Natural killer cell (primary cell): ENCODE results near the gene CENPQ. TPM values are rescaled to one million over a fixed set of nuclear protein-coding genes. Genes with fewer than 3 reads are reported as not detected.
A peak's percentile ranks its signal among the peaks of the same experiment; 100 is the strongest.

Source experiments
- ATAC-seq, 3 donors: fragments of 150-1000 bp in 2 of 3; fragments of 200-7000 bp in 1 of 3; cut with Tn5 transposase; 1 replicate in 1 of 3; 2 replicates in 2 of 3; pipeline ENCODE4 v1.10.0; 2021; ENCODE audit warnings: mild to moderate bottlenecking in 2 of 3, moderate library complexity in 2 of 3
- DNase-seq, 2 donors: peaks; one replicate each; pipeline versions ENCODE4 v3.0.0 to v3.0.0-alpha.2; 2013 to 2021; ENCODE audit warnings: mixed read lengths in 1 of 2
- H3K27ac ChIP-seq: one replicate; pipeline ENCODE4 v1.5.1; 2013; ENCODE audit warnings: mild to moderate bottlenecking, low read length
- H3K27me3 ChIP-seq: one replicate; pipeline ENCODE4 v1.6.1; 2013; ENCODE audit warnings: low read length; ENCODE audit not compliant: control insufficient read depth, insufficient read depth
- H3K36me3 ChIP-seq: one replicate; pipeline ENCODE4 v1.6.1; 2013; ENCODE audit warnings: low read length; ENCODE audit not compliant: control insufficient read depth, insufficient read depth
- H3K4me1 ChIP-seq: one replicate; pipeline ENCODE4 v1.6.1; 2013; ENCODE audit warnings: low read length; ENCODE audit not compliant: control insufficient read depth, insufficient read depth
- H3K4me3 ChIP-seq: one replicate; pipeline ENCODE4 v1.5.1; 2013; ENCODE audit warnings: low read length
- H3K9me3 ChIP-seq: one replicate; pipeline ENCODE4 v1.6.1; 2013; ENCODE audit warnings: low read length; ENCODE audit not compliant: control insufficient read depth, insufficient read depth
- H3K27ac Mint-ChIP-seq, 2 donors: one replicate each; pipeline ENCODE4 v1.8.0; 2022; ENCODE audit warnings: mild to moderate bottlenecking in 2 of 2, mixed read lengths in 2 of 2, moderate library complexity in 1 of 2
- H3K27me3 Mint-ChIP-seq, 2 donors: one replicate each; pipeline ENCODE4 v1.8.0; 2022; ENCODE audit warnings: low read depth in 2 of 2, mixed read lengths in 2 of 2
- H3K36me3 Mint-ChIP-seq: one replicate; pipeline ENCODE4 v1.8.0; 2022; ENCODE audit warnings: mixed read lengths
- H3K4me1 Mint-ChIP-seq, 2 donors: one replicate each; pipeline ENCODE4 v1.8.0; 2022; ENCODE audit warnings: mixed read lengths in 2 of 2
- H3K4me3 Mint-ChIP-seq: one replicate; pipeline ENCODE4 v1.8.0; 2022; ENCODE audit warnings: mild to moderate bottlenecking, moderate library complexity, mixed read lengths
- H3K9me3 Mint-ChIP-seq, 2 donors: one replicate each; pipeline ENCODE4 v1.8.0; 2022; ENCODE audit warnings: mixed read lengths in 2 of 2
- WGBS: methylation state at CpG from one replicate; pipeline ENCODE4 v1.1.7; 2013; ENCODE audit warnings: missing lambda C conversion rate; ENCODE audit not compliant: insufficient coverage; 5-methylcytosine and 5-hydroxymethylcytosine counted together
- intact Hi-C: fragments of 100-400 bp; cut with micrococcal nuclease; formaldehyde crosslinking; loops from one replicate; pipeline ENCODE4 v1.14.2; 2022
- total RNA-seq, 4 donors: library from RNA; stranded (reverse); fragments of 120-200 nt in 1 of 4; gene quantifications; one replicate each; pipeline versions ENCODE4 v1.2.3 to v1.2.4, GENCODE V29; 2013 to 2022
- TF ChIP-seq, protein P1 (sequence below): fragments of 200-600 bp; IDR thresholded peaks from one replicate; pipeline ENCODE4 v1.8.0; 2022; ENCODE audit warnings: antibody characterized with exemption

The CENPQ gene, protein sequence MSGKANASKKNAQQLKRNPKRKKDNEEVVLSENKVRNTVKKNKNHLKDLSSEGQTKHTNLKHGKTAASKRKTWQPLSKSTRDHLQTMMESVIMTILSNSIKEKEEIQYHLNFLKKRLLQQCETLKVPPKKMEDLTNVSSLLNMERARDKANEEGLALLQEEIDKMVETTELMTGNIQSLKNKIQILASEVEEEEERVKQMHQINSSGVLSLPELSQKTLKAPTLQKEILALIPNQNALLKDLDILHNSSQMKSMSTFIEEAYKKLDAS
- total RNA-seq: 1 to 10 TPM; 1.5 to 3.2 (median 1.6) TPM
- 8.6 TPM for total RNA-seq (2013)

DNA sequence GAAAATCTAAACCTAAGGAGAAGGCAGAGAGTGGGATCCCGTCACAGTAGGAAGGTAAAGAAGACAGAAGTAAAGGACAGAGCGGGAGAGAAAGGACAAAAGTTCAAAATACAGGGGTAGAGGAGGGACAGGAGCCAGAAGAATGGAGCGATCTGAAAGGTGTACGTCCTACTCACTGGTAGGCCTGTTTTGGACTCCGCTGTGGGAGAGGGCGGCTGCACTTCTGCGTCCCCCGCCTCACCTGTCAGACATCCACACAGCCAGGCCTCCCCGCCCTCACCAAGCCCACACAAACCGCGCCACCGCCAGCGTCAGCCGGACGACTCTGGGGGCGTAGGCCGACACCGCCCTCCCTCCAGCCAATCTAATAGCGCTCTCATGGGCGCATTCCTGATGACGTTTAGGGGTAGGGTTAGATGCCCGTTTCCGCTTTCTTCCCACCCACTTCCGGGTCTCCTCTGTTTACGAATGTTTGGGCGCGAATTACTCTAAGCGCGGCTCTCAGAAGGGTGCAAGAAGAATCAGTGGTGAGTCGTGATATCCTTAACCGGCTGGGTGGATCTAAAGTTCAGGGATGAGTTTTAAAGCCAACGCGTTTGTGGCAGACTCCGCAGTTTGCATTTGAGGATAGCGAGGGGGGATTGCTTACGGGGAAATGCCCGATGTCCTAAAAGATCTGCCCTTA, at the start of gene CENPQ, which contains the start of gene MMUT:
CENPQ (plus strand) TSS at position 444 of the 685 bp plus-strand sequence. CDS start 6,807 bp downstream, outside the sequence.
MMUT (minus strand) TSS at position 327 of the 685 bp plus-strand sequence. CDS start 3,787 bp downstream, outside the sequence.
- H3K9me3 Mint-ChIP-seq: no peaks in the 10 kb centered on the region
- Histone ChIP-seq H3K9me3 (no peaks in the 10 kb centered on the region), H3K4me1 (peaks cover 12% of the 10 kb centered on the region), H3K36me3 (peaks cover 4% of the 10 kb centered on the region), H3K27me3 (no peaks in the 10 kb centered on the region), H3K4me3 (peak within 1 kb of the TSS; percentile 72), H3K27ac (peak within 1 kb of the TSS; percentile 87)
- 0% methylated on average over 37 of the region's 37 CpGs for WGBS
- DNase-seq: peak; percentile 82 to 95
- H3K27ac Mint-ChIP-seq: peak within 1 kb of the TSS; percentile 93 to 97
- ATAC-seq: peak; percentile 96 to 98 (median 98)
- no peaks in the 10 kb centered on the region for H3K27me3 Mint-ChIP-seq
- intact Hi-C loops: no loop called here
- H3K36me3 Mint-ChIP-seq: no peaks in the 10 kb centered on the region
- TF ChIP-seq, protein P1, sequence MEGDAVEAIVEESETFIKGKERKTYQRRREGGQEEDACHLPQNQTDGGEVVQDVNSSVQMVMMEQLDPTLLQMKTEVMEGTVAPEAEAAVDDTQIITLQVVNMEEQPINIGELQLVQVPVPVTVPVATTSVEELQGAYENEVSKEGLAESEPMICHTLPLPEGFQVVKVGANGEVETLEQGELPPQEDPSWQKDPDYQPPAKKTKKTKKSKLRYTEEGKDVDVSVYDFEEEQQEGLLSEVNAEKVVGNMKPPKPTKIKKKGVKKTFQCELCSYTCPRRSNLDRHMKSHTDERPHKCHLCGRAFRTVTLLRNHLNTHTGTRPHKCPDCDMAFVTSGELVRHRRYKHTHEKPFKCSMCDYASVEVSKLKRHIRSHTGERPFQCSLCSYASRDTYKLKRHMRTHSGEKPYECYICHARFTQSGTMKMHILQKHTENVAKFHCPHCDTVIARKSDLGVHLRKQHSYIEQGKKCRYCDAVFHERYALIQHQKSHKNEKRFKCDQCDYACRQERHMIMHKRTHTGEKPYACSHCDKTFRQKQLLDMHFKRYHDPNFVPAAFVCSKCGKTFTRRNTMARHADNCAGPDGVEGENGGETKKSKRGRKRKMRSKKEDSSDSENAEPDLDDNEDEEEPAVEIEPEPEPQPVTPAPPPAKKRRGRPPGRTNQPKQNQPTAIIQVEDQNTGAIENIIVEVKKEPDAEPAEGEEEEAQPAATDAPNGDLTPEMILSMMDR: no peak
- peaks cover 40 to 53% of the 10 kb centered on the region in 2 donors for H3K4me1 Mint-ChIP-seq
- peak within 1 kb of the TSS; percentile 98 for H3K4me3 Mint-ChIP-seq

DNA sequence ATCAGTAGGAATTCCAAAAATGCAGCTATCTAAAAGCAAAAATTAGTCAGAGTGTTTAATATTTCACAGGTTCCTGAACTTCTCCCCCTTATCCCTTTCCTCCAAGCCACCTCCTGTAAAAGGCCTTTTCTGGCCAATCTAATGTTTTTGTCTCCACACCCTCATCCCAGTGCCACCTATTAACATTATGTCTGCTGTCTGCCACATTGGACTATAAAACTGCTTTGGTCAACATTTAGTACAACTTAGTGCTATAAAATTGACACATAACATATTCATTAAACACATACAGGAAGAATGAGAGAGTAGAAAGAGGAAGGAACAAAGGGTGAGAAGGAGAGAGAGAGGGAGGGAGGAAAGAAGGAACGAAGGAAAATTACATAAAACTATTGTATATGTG, 47.8 kb upstream of the CENPQ start:
- WGBS: 33% methylated on average over 1 of the region's 1 CpG
- intact Hi-C loops: no loop called here
- Mint-ChIP-seq H3K9me3 (peaks cover 0 to 2% of the 10 kb centered on the region in 2 donors), H3K27me3 (peaks cover 0 to 12% of the 10 kb centered on the region in 2 donors), H3K27ac (no peak overlapping the region), H3K36me3 (no peaks in the 10 kb centered on the region), H3K4me1 (no peaks in the 10 kb centered on the region), H3K4me3 (no peak overlapping the region)
- no peak overlapping the region for H3K4me3 ChIP-seq
- no peaks in the 10 kb centered on the region for H3K9me3 ChIP-seq
- no peak for DNase-seq
- TF ChIP-seq, protein P1: no peak
- no peak for ATAC-seq
- H3K27me3 ChIP-seq: no peaks in the 10 kb centered on the region
- H3K27ac ChIP-seq: no peak overlapping the region
- no peaks in the 10 kb centered on the region for H3K36me3 ChIP-seq
- no peaks in the 10 kb centered on the region for H3K4me1 ChIP-seq

DNA sequence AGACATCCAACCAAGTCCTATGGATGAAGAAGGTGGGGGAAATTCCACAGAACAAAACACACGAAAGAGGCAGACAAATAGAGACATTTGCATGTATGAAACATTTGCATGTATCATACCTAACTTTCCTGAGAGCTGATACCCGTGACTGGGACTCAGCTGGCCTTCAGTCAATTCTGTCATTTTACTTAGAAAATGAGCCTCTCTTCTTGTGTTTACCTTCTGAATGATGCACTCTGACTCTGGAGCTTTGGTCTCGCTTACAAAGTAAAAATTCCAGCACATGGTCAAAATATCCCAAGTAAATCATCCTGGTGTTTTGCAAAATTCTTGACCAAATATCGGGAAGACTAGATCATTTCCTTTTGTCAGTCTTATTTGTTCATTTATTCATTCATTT, 47.0 kb upstream of the CENPQ start:
- no peak overlapping the region for H3K4me3 ChIP-seq
- no peaks in the 10 kb centered on the region for H3K4me1 ChIP-seq
- ATAC-seq: no peak
- H3K4me1 Mint-ChIP-seq: no peaks in the 10 kb centered on the region
- no peak overlapping the region for H3K4me3 Mint-ChIP-seq
- no peak overlapping the region for H3K27ac Mint-ChIP-seq
- H3K36me3 Mint-ChIP-seq: no peaks in the 10 kb centered on the region
- TF ChIP-seq, protein P1: no peak
- DNase-seq: no peak
- H3K9me3 ChIP-seq: no peaks in the 10 kb centered on the region
- H3K27me3 ChIP-seq: no peaks in the 10 kb centered on the region
- H3K27me3 Mint-ChIP-seq: peaks cover 0 to 12% of the 10 kb centered on the region in 2 donors
- intact Hi-C loops: no loop called here
- H3K9me3 Mint-ChIP-seq: peaks cover 0 to 2% of the 10 kb centered on the region in 2 donors
- H3K36me3 ChIP-seq: no peaks in the 10 kb centered on the region
- 83% methylated on average over 4 of the region's 4 CpGs for WGBS
- H3K27ac ChIP-seq: no peak overlapping the region
